Muscle of back (tissue), 13 donors: ENCODE measurements around the gene TMED1. TPM values are rescaled to one million over a fixed set of nuclear protein-coding genes. Genes with fewer than 3 reads are reported as not detected.
"Not testable (repeated sequence)": the region's sequence is repeated elsewhere in the genome, so short reads cannot be mapped to it uniquely, and the experiment has no call there.

Experiments
- DNase-seq, 3 donors: peaks; one replicate each; pipeline versions ENCODE4 v3.0.0 to v3.0.0-alpha.2; 2013
- long read RNA-seq, 9 donors: transcript quantifications; one replicate each; lab custom pipeline, GENCODE V29; 2026
- polyA plus RNA-seq, 10 donors: library from polyadenylated mRNA; unstranded; fragments of 120-200 nt; gene quantifications; one replicate each; pipeline ENCODE4 v1.2.1, GENCODE V29; 2013; ENCODE audit not compliant: insufficient read length in 10 of 10

The TMED1 gene
- 10 to 100 TPM; 26.9 to 45.0 (median 33.6) TPM for polyA plus RNA-seq
- long read RNA-seq, donor 1, transcript TMED1-201 (4 exons, 1,340 nt): major isoform, 16 of 21 reads
- long read RNA-seq, donor 1, partial matches to known transcripts: 5 of 21 reads
- long read RNA-seq, donor 1, other reads (novel, unspliced or antisense): 0 of 21 reads
- long read RNA-seq, donor 2, transcript TMED1-201 (4 exons, 1,340 nt): major isoform, 16 of 16 reads
- long read RNA-seq, donor 2, partial matches to known transcripts: 0 of 16 reads
- long read RNA-seq, donor 2, other reads (novel, unspliced or antisense): 0 of 16 reads
- long read RNA-seq, donor 3: 0 reads
- long read RNA-seq, donor 4, transcript TMED1-201 (4 exons, 1,340 nt): major isoform, 10 of 10 reads
- long read RNA-seq, donor 4, partial matches to known transcripts: 0 of 10 reads
- long read RNA-seq, donor 4, other reads (novel, unspliced or antisense): 0 of 10 reads
- long read RNA-seq, donor 5, transcript TMED1-201 (4 exons, 1,340 nt): major isoform, 17 of 17 reads
- long read RNA-seq, donor 5, partial matches to known transcripts: 0 of 17 reads
- long read RNA-seq, donor 5, other reads (novel, unspliced or antisense): 0 of 17 reads
- long read RNA-seq, donor 6, transcript TMED1-201 (4 exons, 1,340 nt): major isoform, 17 of 19 reads
- long read RNA-seq, donor 6, partial matches to known transcripts: 0 of 19 reads
- long read RNA-seq, donor 6, other reads (novel, unspliced or antisense): 0 of 19 reads
- long read RNA-seq, donor 7, transcript TMED1-201 (4 exons, 1,340 nt): major isoform, 8 of 8 reads
- long read RNA-seq, donor 7, partial matches to known transcripts: 0 of 8 reads
- long read RNA-seq, donor 7, other reads (novel, unspliced or antisense): 0 of 8 reads
- long read RNA-seq, donor 8, transcript TMED1-201 (4 exons, 1,340 nt): major isoform, 9 of 9 reads
- long read RNA-seq, donor 8, partial matches to known transcripts: 0 of 9 reads
- long read RNA-seq, donor 8, other reads (novel, unspliced or antisense): 0 of 9 reads
- long read RNA-seq, donor 9, transcript TMED1-201 (4 exons, 1,340 nt): major isoform, 6 of 6 reads
- long read RNA-seq, donor 9, partial matches to known transcripts: 0 of 6 reads
- long read RNA-seq, donor 9, other reads (novel, unspliced or antisense): 0 of 6 reads

GRCh38 chr19:10835754-10836478 is at the start of gene TMED1:
Gene TMED1, minus strand, starts transcription at chr19:10836212. Its CDS starts 21 bp downstream, at chr19:10836191.
- DNase-seq: peak; percentile 98 to 99 (median 98)

- no peak for DNase-seq
Observed at GRCh38 chr19:10885201-10886169, 49.5 kb upstream of the TMED1 start.

DNA sequence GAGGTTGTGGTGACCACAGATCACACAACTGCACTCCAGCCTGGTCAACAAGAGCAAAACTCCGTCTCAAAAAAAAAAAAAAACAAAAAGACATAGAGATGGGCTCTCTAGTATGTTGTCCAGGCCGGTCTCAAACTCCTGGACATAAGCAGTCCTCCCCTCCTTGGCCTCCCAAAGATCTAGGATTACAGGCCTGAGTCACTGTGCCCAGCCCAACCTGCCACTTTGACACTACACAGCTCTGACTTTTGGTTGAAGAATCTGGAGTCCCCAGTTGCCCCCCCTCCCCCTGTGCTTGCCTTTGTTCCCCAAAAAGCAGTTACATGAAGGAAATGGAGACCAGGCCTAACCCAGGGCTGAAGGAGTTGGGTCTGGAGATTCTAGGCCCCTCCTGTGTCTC is 48.3 kb upstream of the TMED1 start:
- DNase-seq: no peak

GRCh38 chr19:10882108-10882457 is 46.1 kb upstream of the TMED1 start:
- DNase-seq: no peak

GRCh38 chr19:10881403-10882107 is 45.5 kb upstream of the TMED1 start:
- no peak for DNase-seq

GRCh38 chr19:10878253-10878652 is 42.2 kb upstream of the TMED1 start:
- no peak for DNase-seq

DNA sequence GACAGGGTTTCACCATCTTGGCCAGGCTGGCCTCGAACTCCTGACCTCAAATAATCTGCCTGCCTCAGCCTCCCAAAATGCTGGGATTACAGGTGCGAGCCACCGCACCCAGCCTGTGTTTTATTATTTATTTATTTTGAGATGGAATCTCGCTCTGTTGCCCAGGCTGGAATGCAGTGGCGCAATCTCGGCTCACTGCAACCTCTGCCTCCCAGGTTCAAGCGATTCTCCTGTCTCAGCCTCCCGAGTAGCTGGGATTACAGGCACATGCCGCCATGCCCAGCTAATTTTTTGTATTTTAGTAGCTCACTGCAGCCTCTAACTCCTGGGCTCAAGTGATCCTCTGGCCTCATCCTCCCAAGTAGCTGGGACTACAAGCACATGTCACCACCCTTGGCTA is 41.6 kb upstream of the TMED1 start:
- not testable (repeated sequence) for DNase-seq

DNA sequence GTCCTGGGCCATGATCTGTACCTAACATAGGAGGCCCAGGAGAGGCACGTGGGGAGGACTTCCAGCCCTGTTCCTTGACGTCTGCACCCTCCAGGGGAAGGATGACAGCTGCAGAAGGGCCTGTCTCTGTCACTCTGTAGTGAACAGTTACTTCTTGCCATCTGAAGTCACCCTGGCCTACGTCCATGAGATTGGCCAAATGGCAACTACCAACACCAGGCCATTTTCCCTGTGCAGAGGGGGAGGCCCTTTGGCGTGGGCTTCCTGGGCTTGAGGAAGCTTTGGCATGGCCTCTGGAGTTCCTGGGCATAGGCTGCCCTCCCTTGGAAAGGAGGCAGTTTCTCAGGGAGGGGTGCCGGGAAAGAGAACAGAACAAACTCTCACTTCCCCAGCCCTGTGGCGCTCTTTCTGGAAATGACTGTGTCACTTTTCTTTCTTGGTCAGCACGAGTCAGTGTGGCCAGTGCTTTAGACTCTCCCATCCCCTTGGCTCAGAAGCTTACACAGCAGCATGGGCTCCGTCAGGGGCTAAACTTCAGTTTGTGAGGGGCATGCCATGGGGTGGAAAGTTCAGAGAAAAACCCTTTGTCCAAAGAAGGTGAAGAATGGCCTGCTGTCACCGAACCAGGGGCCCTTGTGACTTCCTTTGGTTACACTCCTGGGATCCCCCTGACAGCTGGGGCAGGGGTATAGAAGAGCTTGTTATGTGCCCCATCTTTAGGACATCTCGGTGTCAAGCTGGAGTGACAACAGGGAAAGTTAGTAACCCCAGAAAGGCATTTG is 40.6 kb upstream of the TMED1 start:
- peak in 2 of 3 donors; percentile 55 to 57 for DNase-seq

GRCh38 chr19:10874024-10874423 is 38.0 kb upstream of the TMED1 start:
- DNase-seq: no peak

GRCh38 chr19:10872546-10873107 is 36.6 kb upstream of the TMED1 start:
- DNase-seq: no peak

DNA sequence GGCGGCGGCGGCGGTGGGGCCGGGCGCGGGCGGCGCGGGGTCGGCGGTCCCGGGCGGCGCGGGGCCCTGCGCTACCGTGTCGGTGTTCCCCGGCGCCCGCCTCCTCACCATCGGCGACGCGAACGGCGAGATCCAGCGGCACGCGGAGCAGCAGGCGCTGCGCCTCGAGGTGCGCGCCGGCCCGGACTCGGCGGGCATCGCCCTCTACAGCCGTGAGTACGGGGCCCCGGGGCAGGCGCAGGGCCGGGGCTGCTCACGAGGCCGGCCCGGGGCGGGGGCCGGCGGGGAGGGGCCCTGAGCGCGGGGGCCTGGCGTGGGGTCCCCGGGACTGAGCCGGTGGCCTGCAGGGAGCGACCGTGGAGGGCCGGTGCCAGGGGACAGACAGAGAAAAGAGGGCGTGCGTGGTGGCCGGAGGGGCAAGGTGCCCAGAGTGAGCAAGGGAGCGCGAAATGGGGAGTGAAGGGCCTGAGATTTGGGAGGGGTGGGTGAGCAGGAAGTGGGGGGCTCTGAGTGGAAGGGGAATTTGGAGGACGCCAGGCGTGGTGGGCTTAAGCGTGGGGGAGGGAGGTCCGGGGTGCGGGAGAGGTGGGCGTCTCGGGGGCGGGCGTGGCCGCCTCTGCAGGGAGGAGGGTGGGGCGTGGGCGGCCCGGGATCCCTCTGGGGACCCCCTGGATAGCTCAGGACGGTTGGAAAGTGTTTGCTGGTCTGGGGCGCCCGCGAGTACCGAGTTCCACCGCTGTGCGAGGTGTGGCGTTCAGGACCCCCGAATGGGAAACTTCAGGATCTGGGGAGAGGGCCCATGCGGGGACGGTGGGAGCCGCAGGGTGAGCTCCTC is 35.9 kb upstream of the TMED1 start:
- peak in 1 of 3 donors; percentile 80 for DNase-seq

DNA sequence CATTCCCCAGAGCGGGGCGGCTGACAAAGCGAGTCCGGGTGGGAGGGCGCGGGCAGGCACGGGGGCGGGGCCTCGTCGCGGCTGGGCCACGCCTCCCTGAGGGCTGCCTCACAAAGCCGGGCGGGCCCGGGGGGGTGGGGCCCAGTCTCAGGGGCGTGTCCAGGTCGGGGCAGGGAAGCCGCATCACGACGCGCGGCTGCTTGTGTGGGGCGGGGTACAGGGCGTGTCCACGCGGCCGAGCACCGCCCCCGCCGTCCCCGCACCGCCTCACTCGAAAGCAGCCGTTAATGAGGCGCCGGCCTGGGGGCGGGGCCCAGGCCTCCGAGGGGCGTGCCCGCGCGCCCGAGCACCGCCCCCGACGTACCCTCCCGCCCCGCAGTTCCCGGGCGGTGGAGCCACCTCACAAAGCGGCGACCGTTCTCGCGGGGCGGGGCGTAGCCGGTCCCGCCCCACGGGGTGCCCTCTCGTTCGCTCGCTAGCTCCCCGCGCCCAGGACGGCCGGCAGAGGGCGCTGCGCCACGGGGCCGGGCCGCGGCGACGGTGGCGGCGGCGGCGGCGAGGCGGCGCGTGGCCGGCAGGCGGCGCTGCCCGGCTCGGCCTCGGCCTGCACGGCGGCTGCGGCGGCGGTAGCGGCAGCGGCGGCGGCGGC is 35.1 kb upstream of the TMED1 start, which contains the start of gene CARM1:
Gene CARM1, plus strand, starts transcription at position 599 of the 649 bp plus-strand sequence. CDS start 150 bp downstream, outside the sequence.
- DNase-seq: peak; percentile 98 to 100 (median 99)

- DNase-seq: no peak
Observed at GRCh38 chr19:10870501-10870954, 34.5 kb upstream of the TMED1 start.

- DNase-seq: not testable (repeated sequence)
Observed at GRCh38 chr19:10869872-10870311, 33.9 kb upstream of the TMED1 start.

- DNase-seq: no peak
Observed at GRCh38 chr19:10868872-10869547, 33.0 kb upstream of the TMED1 start.

GRCh38 chr19:10866495-10866894 is 30.5 kb upstream of the TMED1 start:
- DNase-seq: no peak
